HepG2 (cell line): ENCODE results near the gene CD96. TPM values are rescaled to one million over a fixed set of nuclear protein-coding genes. Genes with fewer than 3 reads are reported as not detected.

Experiments used
- ATAC-seq: fragments of 200-7000 bp; cut with Tn5 transposase; 3 replicates; pipeline ENCODE4 v1.9.1; 2020; ENCODE audit warnings: mild to moderate bottlenecking, moderate library complexity
- BruUV-seq: library from RNA; stranded (reverse); fragments of 400-500 nt; replicated peaks from 2 replicates; lab custom pipeline; 2021; lab: Mats Ljungman, UMichigan
- CTCF ChIA-PET: fragments of 300-600 bp; formaldehyde crosslinking; extraction: SDS; loops from one replicate; lab custom pipeline; 2021; ENCODE audit warnings: low total read pairs, inconsistent platforms, low intra/inter-chr PET ratio; lab: Yijun Ruan, JAX
- POLR2A ChIA-PET: fragments of 350-600 bp; sonication (Branson Sonifier 250); formaldehyde crosslinking; loops from one replicate; lab custom pipeline; 2020; ENCODE audit warnings: antibody characterized with exemption, inconsistent platforms; lab: Yijun Ruan, JAX
- DNase-seq: peaks from one replicate; pipeline ENCODE4 v3.0.0-alpha.2; 2015; ENCODE audit warnings: low spot score
- FAIRE-seq: peaks from 3 replicates; lab custom pipeline; 2011; peaks lifted over from hg19 to GRCh38; lab: Jason Lieb, UNC
- H2AFZ ChIP-seq: one replicate; pipeline ENCODE4 v1.6.1; 2011; ENCODE audit warnings: low read length, inconsistent platforms
- H3K27ac ChIP-seq: fragments of 300-600 bp; 3 replicates; pipeline ENCODE4 v1.8.0; 2011; ENCODE audit warnings: mixed run types, mild to moderate bottlenecking, mixed read lengths, low read length, inconsistent platforms; ENCODE audit not compliant: insufficient read depth; ENCODE audit errors: extremely low read length
- H3K27me3 ChIP-seq, 2 experiments: fragments of 200-600 bp in 1 of 2; 2 replicates in 1 of 2; 3 replicates in 1 of 2; pipeline versions ENCODE4 v1.6.0 to v1.8.0; 2011; ENCODE audit warnings: low read length in 2 of 2, mild to moderate bottlenecking in 2 of 2, moderate library complexity in 2 of 2, inconsistent platforms in 1 of 2; ENCODE audit not compliant: insufficient read depth in 2 of 2, control insufficient read depth in 1 of 2
- H3K36me3 ChIP-seq, 2 experiments: fragments of 200-600 bp in 1 of 2; replicated peaks in 1 of 2; 2 replicates in 1 of 2; 3 replicates in 1 of 2; pipeline versions ENCODE4 v1.5.1 to v1.8.0; 2011; ENCODE audit warnings: low read length in 2 of 2, inconsistent platforms in 1 of 2; ENCODE audit not compliant: insufficient read depth in 2 of 2, control insufficient read depth in 1 of 2
- H3K4me1 ChIP-seq: 2 replicates; pipeline ENCODE4 v1.5.1; 2012; ENCODE audit warnings: low read length, inconsistent platforms; ENCODE audit not compliant: insufficient read depth
- H3K4me2 ChIP-seq: 2 replicates; pipeline ENCODE4 v1.6.0; 2011; ENCODE audit warnings: low read depth, low read length, inconsistent platforms
- H3K4me3 ChIP-seq, 3 experiments: fragments of 200-600 bp in 1 of 3; sonication (generic), shearing (Covaris generic) in 1 of 3; replicated peaks in 1 of 3; 2 replicates each; pipeline ENCODE4 v1.5.1; 2011 to 2016; ENCODE audit warnings: low read length in 3 of 3, inconsistent platforms in 2 of 3, low read depth in 2 of 3, mild to moderate bottlenecking in 2 of 3, control low read depth in 1 of 3, mixed read lengths in 1 of 3; ENCODE audit not compliant: insufficient read depth in 1 of 3
- H3K79me2 ChIP-seq: one replicate; pipeline ENCODE4 v1.6.1; 2011; ENCODE audit warnings: low read length, inconsistent platforms; ENCODE audit not compliant: insufficient read depth
- H3K9ac ChIP-seq: 2 replicates; pipeline ENCODE4 v1.6.0; 2011; ENCODE audit warnings: mild to moderate bottlenecking, low read depth, low read length, inconsistent platforms; ENCODE audit not compliant: insufficient read depth
- H3K9me3 ChIP-seq: 2 replicates; pipeline ENCODE4 v1.5.1; 2012; ENCODE audit warnings: mild to moderate bottlenecking, low read length
- H4K20me1 ChIP-seq: 2 replicates; pipeline ENCODE4 v1.6.0; 2011; ENCODE audit warnings: inconsistent platforms, mild to moderate bottlenecking, low read length, moderate library complexity; ENCODE audit not compliant: insufficient read depth
- ASH2L ChIP-seq: fragments of 300-600, 200-600 bp; sonication (generic); IDR thresholded peaks from 2 replicates; pipeline ENCODE4 v1.7.0; 2017; ENCODE audit warnings: low read depth, mild to moderate bottlenecking, moderate library complexity, mixed read lengths, low read length; ENCODE audit not compliant: insufficient read length
- DNMT1 ChIP-seq: sonication (generic); formaldehyde crosslinking; IDR thresholded peaks from 2 replicates; pipeline ENCODE4 v1.5.1; 2020; ENCODE audit warnings: mild to moderate bottlenecking, missing genetic modification reagents
- EZH2 ChIP-seq: conservative IDR thresholded peaks from 2 replicates; pipeline ENCODE4 v1.6.1; 2012; ENCODE audit warnings: mild to moderate bottlenecking, low read depth, low read length, moderate library complexity
- HMGA1 ChIP-seq: sonication (generic); formaldehyde crosslinking; conservative IDR thresholded peaks from 2 replicates; pipeline ENCODE4 v1.4.0; 2020; ENCODE audit warnings: missing genetic modification reagents
- KAT7 ChIP-seq: IDR thresholded peaks from 2 replicates; pipeline ENCODE4 v1.6.1; 2018; ENCODE audit warnings: borderline replicate concordance, missing compliant biosample characterization
- SALL1 ChIP-seq: sonication (generic); formaldehyde crosslinking; IDR thresholded peaks from 2 replicates; pipeline ENCODE4 v1.8.0; 2022; ENCODE audit warnings: mild to moderate bottlenecking, missing genetic modification reagents
- SETDB1 ChIP-seq: sonication (generic); formaldehyde crosslinking; IDR thresholded peaks from 2 replicates; pipeline ENCODE4 v1.5.1; 2020; ENCODE audit warnings: missing genetic modification reagents, mild to moderate bottlenecking, borderline replicate concordance
- SRSF4 ChIP-seq: fragments of 200-400 bp; formaldehyde crosslinking; IDR thresholded peaks from one replicate; pipeline ENCODE4 v1.6.1; 2018; ENCODE audit warnings: mild to moderate bottlenecking, low read depth, low read length, moderate library complexity; ENCODE audit not compliant: poor library complexity, severe bottlenecking
- TAF1 ChIP-seq: sonication (generic); formaldehyde crosslinking; IDR thresholded peaks from 2 replicates; pipeline ENCODE4 v1.4.0; 2020; ENCODE audit warnings: missing genetic modification reagents
- ZNF335 ChIP-seq: sonication (generic); formaldehyde crosslinking; IDR thresholded peaks from 2 replicates; pipeline ENCODE4 v1.4.0; 2020; ENCODE audit warnings: missing genetic modification reagents
- ZNF564 ChIP-seq: sonication (generic); formaldehyde crosslinking; IDR thresholded peaks from 2 replicates; pipeline ENCODE4 v1.8.1; 2023; ENCODE audit warnings: mild to moderate bottlenecking, missing genetic modification reagents
- ZNF781 ChIP-seq: sonication (generic); formaldehyde crosslinking; IDR thresholded peaks from 2 replicates; pipeline ENCODE4 v1.5.1; 2020; ENCODE audit warnings: borderline replicate concordance, mild to moderate bottlenecking, missing genetic modification reagents; ENCODE audit errors: not compliant biosample characterization
- WGBS: methylation state at CpG from one replicate; pipeline ENCODE4 v1.1.6; 2017; ENCODE audit warnings: low lambda C conversion rate; 5-methylcytosine and 5-hydroxymethylcytosine counted together
- in situ Hi-C: cut with HindIII; loops from 2 replicates; pipeline ENCODE4 v1.10.0; 2017; ENCODE audit warnings: low pct_unique_long_range_greater_than_20kb; ENCODE audit not compliant: extremely low pct_ligation_motif_present
- intact Hi-C: fragments of 100-400 bp; cut with micrococcal nuclease; formaldehyde crosslinking; loops from one replicate; pipeline ENCODE4 v1.10.0; 2022; ENCODE audit not compliant: unreplicated experiment
- polyA plus RNA-seq, 8 experiments: library from polyadenylated mRNA; depleted of rRNA in 3 of 8; stranded (reverse) in 7 of 8; unstranded in 1 of 8; fragments of >200 nt; fragmentation: Illumina TruSeq in 4 of 8; extraction: Trizol in 4 of 8; gene quantifications; 2 replicates each; pipeline versions ENCODE4 v1.2.1 to v1.2.3, GENCODE V29; 2011 to 2016; ENCODE audit warnings: low read depth in 4 of 8, missing spikeins in 1 of 8, mixed read lengths in 1 of 8; ENCODE audit not compliant: insufficient read depth in 1 of 8
- total RNA-seq, 5 experiments: library from RNA; depleted of rRNA; stranded (reverse); fragments of >200 nt; fragmentation: Illumina TruSeq; extraction: Trizol; gene quantifications; 2 replicates each; pipeline ENCODE4 v1.2.3, GENCODE V29; 2016; ENCODE audit warnings: low read depth in 1 of 5
- TF ChIP-seq, protein P1 (sequence below): sonication (generic); formaldehyde crosslinking; IDR thresholded peaks from 2 replicates; pipeline ENCODE4 v1.8.1; 2023; ENCODE audit warnings: mild to moderate bottlenecking, moderate library complexity, missing genetic modification reagents
- TF ChIP-seq, protein P2 (sequence below): IDR thresholded peaks from 2 replicates; pipeline ENCODE4 v1.6.1; 2016; ENCODE audit warnings: low read depth, borderline replicate concordance
- TF ChIP-seq, protein P3 (sequence below): sonication (generic); formaldehyde crosslinking; IDR thresholded peaks from 2 replicates; pipeline ENCODE4 v1.4.0; 2020; ENCODE audit warnings: low read depth, missing genetic modification reagents
- TF ChIP-seq, protein P4 (sequence below): sonication (generic); formaldehyde crosslinking; IDR thresholded peaks from 2 replicates; pipeline ENCODE4 v1.5.0; 2020; ENCODE audit warnings: mild to moderate bottlenecking, missing genetic modification reagents, moderate library complexity

Gene CD96
- total and polyA plus RNA-seq, 2 of the 13 experiments (the other 11 are each of a cell fraction or from before 2014, with no cell fraction given): not detected

DNA sequence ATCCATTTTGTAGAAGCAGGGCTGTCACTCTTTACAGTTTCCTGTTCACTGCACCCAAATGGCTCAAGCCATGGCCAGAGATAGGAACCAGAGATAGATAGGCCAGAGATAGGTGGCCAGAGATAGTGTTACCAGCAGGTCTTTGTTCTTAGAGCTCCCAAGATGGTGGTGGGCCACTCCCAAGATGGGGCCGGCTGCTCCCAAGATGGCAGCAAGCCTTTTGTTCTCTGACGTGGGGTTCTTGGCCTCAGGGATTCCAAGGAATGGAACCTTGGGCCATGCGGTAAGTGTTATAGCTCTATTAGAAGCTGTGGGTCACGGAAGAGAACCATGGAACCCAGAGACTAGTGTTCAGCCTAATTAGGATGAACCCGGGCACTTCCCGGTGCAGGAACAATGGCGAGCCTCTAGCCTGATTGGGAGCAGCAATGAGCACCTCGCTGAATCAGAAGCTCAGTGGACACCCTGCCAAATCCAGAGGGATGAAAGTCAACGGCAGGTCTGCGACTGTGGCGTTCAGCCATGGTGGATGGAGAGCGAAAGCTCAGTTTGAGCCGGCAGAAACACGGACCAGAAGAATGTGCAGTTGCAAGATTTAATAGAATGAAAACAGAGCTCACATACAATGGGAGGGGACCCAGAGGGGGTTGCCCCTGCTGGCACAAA, 45.0 kb upstream of the CD96 start:
- intact Hi-C loops (no loop called here), in situ Hi-C loops (no loop called here)
- Histone ChIP-seq H3K4me1 (no peaks in the 10 kb centered on the region), H3K4me3 (no peak overlapping the region), H4K20me1 (no peaks in the 10 kb centered on the region), H3K27ac (no peak overlapping the region), H3K27me3 (no peaks in the 10 kb centered on the region), H2AFZ (no peak overlapping the region), H3K9me3 (no peaks in the 10 kb centered on the region), H3K4me2 (no peak overlapping the region), H3K9ac (no peak overlapping the region), H3K79me2 (no peaks in the 10 kb centered on the region), H3K36me3 (no peaks in the 10 kb centered on the region)
- DNase-seq: no peak
- CTCF ChIA-PET: no interaction called here
- no peak for FAIRE-seq
- no peak for ATAC-seq
- POLR2A ChIA-PET: no interaction called here
- BruUV-seq: no TSS peak
- 52% methylated on average over 12 of the region's 14 CpGs for WGBS
- TF ChIP-seq SALL1 (CRISPR knock-in tag) (no peak), DNMT1 (CRISPR knock-in tag) (no peak), ASH2L (no peak), ZNF564 (CRISPR knock-in tag) (no peak), SRSF4 (no peak), KAT7 (no peak), SETDB1 (no peak), ZNF335 (CRISPR knock-in tag) (no peak), TAF1 (CRISPR knock-in tag) (no peak), HMGA1 (CRISPR knock-in tag) (no peak), ZNF781 (CRISPR knock-in tag) (no peak), EZH2 (no peak)
- TF ChIP-seq, protein P1, sequence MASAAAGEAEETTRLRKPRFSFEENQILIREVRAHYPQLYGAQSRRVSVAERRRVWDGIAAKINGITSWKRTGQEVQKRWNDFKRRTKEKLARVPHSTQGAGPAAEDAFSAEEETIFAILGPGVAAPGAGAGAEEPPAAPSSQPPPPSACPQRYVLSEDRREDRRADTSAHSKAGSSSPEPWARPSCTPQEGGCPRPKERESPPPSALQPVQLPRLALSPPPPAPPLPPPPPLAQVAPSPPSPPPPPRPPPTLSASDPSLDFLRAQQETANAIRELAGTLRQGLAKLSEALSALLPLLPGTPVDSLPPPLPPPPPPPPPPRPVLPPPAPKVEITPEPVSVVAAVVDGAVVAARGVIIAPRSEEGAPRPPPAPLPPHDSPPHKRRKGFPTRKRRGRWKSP: no peak
- TF ChIP-seq, protein P2, sequence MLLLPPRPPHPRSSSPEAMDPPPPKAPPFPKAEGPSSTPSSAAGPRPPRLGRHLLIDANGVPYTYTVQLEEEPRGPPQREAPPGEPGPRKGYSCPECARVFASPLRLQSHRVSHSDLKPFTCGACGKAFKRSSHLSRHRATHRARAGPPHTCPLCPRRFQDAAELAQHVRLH (CRISPR knock-in tag): no peak
- TF ChIP-seq, protein P3, sequence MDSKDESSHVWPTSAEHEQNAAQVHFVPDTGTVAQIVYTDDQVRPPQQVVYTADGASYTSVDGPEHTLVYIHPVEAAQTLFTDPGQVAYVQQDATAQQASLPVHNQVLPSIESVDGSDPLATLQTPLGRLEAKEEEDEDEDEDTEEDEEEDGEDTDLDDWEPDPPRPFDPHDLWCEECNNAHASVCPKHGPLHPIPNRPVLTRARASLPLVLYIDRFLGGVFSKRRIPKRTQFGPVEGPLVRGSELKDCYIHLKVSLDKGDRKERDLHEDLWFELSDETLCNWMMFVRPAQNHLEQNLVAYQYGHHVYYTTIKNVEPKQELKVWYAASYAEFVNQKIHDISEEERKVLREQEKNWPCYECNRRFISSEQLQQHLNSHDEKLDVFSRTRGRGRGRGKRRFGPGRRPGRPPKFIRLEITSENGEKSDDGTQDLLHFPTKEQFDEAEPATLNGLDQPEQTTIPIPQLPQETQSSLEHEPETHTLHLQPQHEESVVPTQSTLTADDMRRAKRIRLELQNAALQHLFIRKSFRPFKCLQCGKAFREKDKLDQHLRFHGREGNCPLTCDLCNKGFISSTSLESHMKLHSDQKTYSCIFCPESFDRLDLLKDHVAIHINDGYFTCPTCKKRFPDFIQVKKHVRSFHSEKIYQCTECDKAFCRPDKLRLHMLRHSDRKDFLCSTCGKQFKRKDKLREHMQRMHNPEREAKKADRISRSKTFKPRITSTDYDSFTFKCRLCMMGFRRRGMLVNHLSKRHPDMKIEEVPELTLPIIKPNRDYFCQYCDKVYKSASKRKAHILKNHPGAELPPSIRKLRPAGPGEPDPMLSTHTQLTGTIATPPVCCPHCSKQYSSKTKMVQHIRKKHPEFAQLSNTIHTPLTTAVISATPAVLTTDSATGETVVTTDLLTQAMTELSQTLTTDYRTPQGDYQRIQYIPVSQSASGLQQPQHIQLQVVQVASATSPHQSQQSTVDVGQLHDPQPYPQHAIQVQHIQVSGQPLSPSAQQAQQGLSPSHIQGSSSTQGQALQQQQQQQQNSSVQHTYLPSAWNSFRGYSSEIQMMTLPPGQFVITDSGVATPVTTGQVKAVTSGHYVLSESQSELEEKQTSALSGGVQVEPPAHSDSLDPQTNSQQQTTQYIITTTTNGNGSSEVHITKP: no peak
- TF ChIP-seq, protein P4, sequence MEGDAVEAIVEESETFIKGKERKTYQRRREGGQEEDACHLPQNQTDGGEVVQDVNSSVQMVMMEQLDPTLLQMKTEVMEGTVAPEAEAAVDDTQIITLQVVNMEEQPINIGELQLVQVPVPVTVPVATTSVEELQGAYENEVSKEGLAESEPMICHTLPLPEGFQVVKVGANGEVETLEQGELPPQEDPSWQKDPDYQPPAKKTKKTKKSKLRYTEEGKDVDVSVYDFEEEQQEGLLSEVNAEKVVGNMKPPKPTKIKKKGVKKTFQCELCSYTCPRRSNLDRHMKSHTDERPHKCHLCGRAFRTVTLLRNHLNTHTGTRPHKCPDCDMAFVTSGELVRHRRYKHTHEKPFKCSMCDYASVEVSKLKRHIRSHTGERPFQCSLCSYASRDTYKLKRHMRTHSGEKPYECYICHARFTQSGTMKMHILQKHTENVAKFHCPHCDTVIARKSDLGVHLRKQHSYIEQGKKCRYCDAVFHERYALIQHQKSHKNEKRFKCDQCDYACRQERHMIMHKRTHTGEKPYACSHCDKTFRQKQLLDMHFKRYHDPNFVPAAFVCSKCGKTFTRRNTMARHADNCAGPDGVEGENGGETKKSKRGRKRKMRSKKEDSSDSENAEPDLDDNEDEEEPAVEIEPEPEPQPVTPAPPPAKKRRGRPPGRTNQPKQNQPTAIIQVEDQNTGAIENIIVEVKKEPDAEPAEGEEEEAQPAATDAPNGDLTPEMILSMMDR (CRISPR knock-in tag): no peak
